Gastrocnemius medialis (tissue), 4 donors: ENCODE measurements around the gene KLHL7. TPM values are rescaled to one million over a fixed set of nuclear protein-coding genes. Genes with fewer than 3 reads are reported as not detected.
A peak's percentile ranks its signal among the peaks of the same experiment; 100 is the strongest.

Experiments
- ATAC-seq, 2 donors: fragments of 150-250 bp; one replicate each; pipeline ENCODE4 v1.9.1; 2016
- DNase-seq, 2 donors: peaks; one replicate each; pipeline ENCODE4 v3.0.0-alpha.2; 2019
- H3K27ac ChIP-seq, 4 donors: fragments of 200-600 bp; sonication (generic); 1 replicate in 1 of 4; 2 replicates in 3 of 4; pipeline ENCODE4 v1.5.1; 2016 to 2018; ENCODE audit warnings: mild to moderate bottlenecking in 2 of 4, moderate library complexity in 1 of 4
- H3K27me3 ChIP-seq, 3 donors: fragments of 200-600 bp; sonication (generic) in 2 of 3; 1 replicate in 1 of 3; 2 replicates in 2 of 3; pipeline versions ENCODE4 v1.5.1 to v1.6.0; 2016 to 2019; ENCODE audit warnings: mild to moderate bottlenecking in 1 of 3, moderate library complexity in 1 of 3
- H3K36me3 ChIP-seq, 2 donors: fragments of 200-600 bp; sonication (generic) in 1 of 2; one replicate each; pipeline ENCODE4 v1.5.1; 2017 to 2018
- H3K4me1 ChIP-seq, 2 donors: fragments of 200-600 bp; sonication (generic) in 1 of 2; one replicate each; pipeline ENCODE4 v1.5.1; 2016 to 2017; ENCODE audit warnings: mild to moderate bottlenecking in 2 of 2
- H3K4me3 ChIP-seq, 4 donors: fragments of 200-600 bp; sonication (generic) in 3 of 4; 1 replicate in 1 of 4; 2 replicates in 3 of 4; pipeline ENCODE4 v1.5.1; 2016 to 2019; ENCODE audit warnings: mild to moderate bottlenecking in 2 of 4
- H3K9me3 ChIP-seq, 3 donors: fragments of 200-600 bp; sonication (generic) in 2 of 3; 1 replicate in 1 of 3; 2 replicates in 2 of 3; pipeline ENCODE4 v1.5.1; 2016 to 2019
- CTCF ChIP-seq, 5 experiments: fragments of 450-650 bp in 3 of 5; fragments of 200-600 bp in 2 of 5; sonication (generic) in 2 of 5; IDR thresholded peaks in 4 of 5; conservative IDR thresholded peaks in 1 of 5; 1 replicate in 4 of 5; 2 replicates in 1 of 5; pipeline ENCODE4 v1.5.1; 2016 to 2019; ENCODE audit warnings: antibody characterized with exemption in 5 of 5, mild to moderate bottlenecking in 3 of 5, moderate library complexity in 3 of 5
- POLR2A ChIP-seq, 2 donors: fragments of 450-650 bp; IDR thresholded peaks; one replicate each; pipeline ENCODE4 v1.6.1; 2017; ENCODE audit warnings: antibody characterized with exemption in 2 of 2, mild to moderate bottlenecking in 2 of 2, moderate library complexity in 2 of 2
- in situ Hi-C, 4 donors: fragments of 200-750 bp; cut with MboI; loops; one replicate each; pipeline versions ENCODE4 v1.15.0 to v1.8.0; 2017; ENCODE audit warnings: low sequenced_read_pairs in 4 of 4
- intact Hi-C: fragments of 100-400 bp; cut with DNase I; formaldehyde crosslinking; loops from one replicate; pipeline ENCODE4 v1.15.1; 2023; ENCODE audit warnings: low total_unique reads
- total RNA-seq, 4 donors: library from RNA; depleted of rRNA; stranded (reverse); fragments of >200 nt; gene quantifications; one replicate each; pipeline versions ENCODE4 v1.1.0 to v1.2.3, GENCODE V29; 2016

Gene KLHL7
- total RNA-seq, 4 donors from 2014 or later: 12.2 to 21.4 (median 14.9) TPM

DNA sequence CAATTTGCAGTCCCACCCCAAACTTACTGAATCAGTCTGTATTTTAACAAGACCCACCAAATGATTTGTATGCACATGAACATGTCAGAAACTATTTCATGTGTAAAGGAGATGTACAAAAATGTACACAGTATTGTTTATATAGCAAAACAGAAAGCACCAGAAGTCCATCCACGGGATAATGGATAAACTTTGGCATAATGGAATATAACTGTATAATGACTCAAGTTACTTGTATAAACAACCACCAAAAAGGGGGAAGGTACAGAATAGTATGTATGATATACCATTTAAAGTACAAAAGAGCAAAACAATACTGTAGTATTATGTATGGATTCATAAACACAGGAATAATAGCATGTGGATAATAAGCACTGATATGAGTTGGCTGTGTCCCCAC is 98.7 kb downstream of the KLHL7 start:
- H3K27me3 ChIP-seq: no peaks in the 10 kb centered on the region
- H3K9me3 ChIP-seq: no peaks in the 10 kb centered on the region
- no peak for ATAC-seq
- no peak overlapping the region for H3K4me3 ChIP-seq
- no peak for DNase-seq
- TF ChIP-seq POLR2A (IDR thresholded peaks at IDR 0.05) (no peak), CTCF (IDR thresholded peaks at IDR 0.05 in 4 of 5, conservative IDR thresholded peaks at IDR 0.05 in 1 of 5) (no peak)
- in situ Hi-C loops (no loop called here), intact Hi-C loops (no loop called here)
- peaks cover 5 to 26% of the 10 kb centered on the region in 2 donors for H3K36me3 ChIP-seq
- H3K4me1 ChIP-seq: no peaks in the 10 kb centered on the region
- H3K27ac ChIP-seq: no peak overlapping the region

DNA sequence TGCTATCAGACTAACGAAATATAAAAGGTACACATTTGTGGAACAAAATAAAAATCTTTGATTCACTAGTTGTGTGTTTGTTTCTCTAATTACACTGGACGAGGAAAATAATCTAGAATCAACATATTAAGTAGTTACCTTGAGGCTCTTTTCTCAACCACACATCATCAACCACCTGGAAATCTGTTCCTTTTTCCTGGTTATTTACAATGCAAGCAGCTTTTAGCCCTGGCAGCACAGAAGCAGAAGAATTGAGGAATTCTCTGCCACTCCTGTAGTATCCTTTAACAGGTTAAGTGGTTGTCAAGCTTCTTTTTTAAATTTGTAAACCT is 100.0 kb downstream of the KLHL7 start:
- peak overlapping the region in 1 of 4 donors; percentile 21 for H3K4me3 ChIP-seq
- in situ Hi-C loops (no loop called here), intact Hi-C loops (no loop called here)
- no peak for DNase-seq
- no peaks in the 10 kb centered on the region for H3K27me3 ChIP-seq
- H3K27ac ChIP-seq: no peak overlapping the region
- no peak for ATAC-seq
- no peaks in the 10 kb centered on the region for H3K9me3 ChIP-seq
- H3K36me3 ChIP-seq: peaks cover 5 to 13% of the 10 kb centered on the region in 2 donors
- TF ChIP-seq POLR2A (IDR thresholded peaks at IDR 0.05) (no peak), CTCF (IDR thresholded peaks at IDR 0.05 in 4 of 5, conservative IDR thresholded peaks at IDR 0.05 in 1 of 5) (no peak)
- H3K4me1 ChIP-seq: no peaks in the 10 kb centered on the region

GRCh38 chr7:23205909-23206767 is 100.6 kb downstream of the KLHL7 start:
- TF ChIP-seq CTCF (IDR thresholded peaks at IDR 0.05 in 4 of 5, conservative IDR thresholded peaks at IDR 0.05 in 1 of 5) (no peak), POLR2A (IDR thresholded peaks at IDR 0.05) (no peak)
- in situ Hi-C loops (no loop called here), intact Hi-C loops (no loop called here)

GRCh38 chr7:23207021-23207420 is 101.4 kb downstream of the KLHL7 start:
- intact Hi-C loops (no loop called here), in situ Hi-C loops (no loop called here)
- Histone ChIP-seq H3K27me3 (no peaks in the 10 kb centered on the region), H3K4me3 (no peak overlapping the region), H3K36me3 (no peaks in the 10 kb centered on the region), H3K4me1 (no peaks in the 10 kb centered on the region), H3K9me3 (no peaks in the 10 kb centered on the region), H3K27ac (no peak overlapping the region)
- no peak for DNase-seq
- TF ChIP-seq CTCF (IDR thresholded peaks at IDR 0.05 in 4 of 5, conservative IDR thresholded peaks at IDR 0.05 in 1 of 5) (no peak), POLR2A (IDR thresholded peaks at IDR 0.05) (no peak)
- ATAC-seq: no peak

More at GRCh38 chr7:23205909-23206767, 100.6 kb downstream of the KLHL7 start:
- Histone ChIP-seq H3K27ac (no peak overlapping the region), H3K36me3 (peaks cover 0 to 7% of the 10 kb centered on the region in 2 donors), H3K4me1 (no peaks in the 10 kb centered on the region), H3K27me3 (no peaks in the 10 kb centered on the region), H3K9me3 (no peaks in the 10 kb centered on the region), H3K4me3 (peak overlapping the region in 1 of 4 donors; percentile 21)
- ATAC-seq: no peak
- no peak for DNase-seq
